GM19240 (cell line): ENCODE measurements around the gene KLHL26.

Experiments
- DNase-seq: peaks from one replicate; pipeline ENCODE4 v3.0.0; 2011; ENCODE audit warnings: low spot score; ENCODE audit not compliant: insufficient read length

Gene KLHL26

GRCh38 chr19:18613589-18614234, 23.1 kb upstream of the KLHL26 start:
- DNase-seq: no peak

DNA sequence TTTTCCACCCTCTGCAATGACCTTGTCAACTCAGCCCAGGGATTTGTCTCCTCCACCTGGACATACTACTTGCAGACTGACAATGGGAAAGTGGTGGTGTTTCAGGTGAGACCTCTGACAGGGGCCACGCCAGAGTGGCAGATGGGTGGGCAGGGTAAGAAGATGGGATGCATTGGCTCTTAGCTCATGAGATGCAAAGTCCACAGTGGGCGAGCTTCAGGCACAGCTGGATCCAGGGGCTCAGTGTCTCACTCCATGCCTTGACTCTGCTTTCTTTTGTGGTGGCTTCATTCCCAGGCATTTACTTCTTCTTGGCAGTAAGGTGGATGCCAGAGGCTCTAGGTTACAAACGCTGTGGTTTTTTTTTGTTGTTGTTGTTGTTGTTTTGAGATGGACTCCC, 20.8 kb upstream of the KLHL26 start:
- no peak for DNase-seq

GRCh38 chr19:18617562-18617961, 19.3 kb upstream of the KLHL26 start:
- no peak for DNase-seq

GRCh38 chr19:18618236-18618635, 18.6 kb upstream of the KLHL26 start:
- DNase-seq: no peak

DNA sequence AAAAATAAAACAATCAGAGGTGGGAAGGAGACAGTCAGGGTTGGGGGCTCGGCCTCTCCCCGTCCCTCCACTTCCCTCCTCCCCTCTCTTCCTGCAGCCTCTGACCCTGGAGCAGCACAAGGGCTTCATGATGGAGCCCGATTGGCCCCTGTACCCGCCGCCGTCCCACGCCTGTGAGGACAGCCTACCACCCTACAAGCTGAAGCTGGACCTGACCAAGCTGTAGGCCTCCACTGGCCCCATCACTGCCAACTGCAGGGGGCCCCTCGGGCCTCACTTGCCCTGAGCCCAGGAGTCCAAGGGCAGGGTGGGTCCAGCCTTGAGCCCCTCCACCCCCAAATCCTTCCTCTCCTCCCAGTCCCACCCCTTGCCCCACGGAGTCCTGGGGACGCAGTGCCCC, 16.5 kb upstream of the KLHL26 start:
- no peak for DNase-seq

GRCh38 chr19:18620902-18621301, 15.9 kb upstream of the KLHL26 start:
- DNase-seq: no peak

DNA sequence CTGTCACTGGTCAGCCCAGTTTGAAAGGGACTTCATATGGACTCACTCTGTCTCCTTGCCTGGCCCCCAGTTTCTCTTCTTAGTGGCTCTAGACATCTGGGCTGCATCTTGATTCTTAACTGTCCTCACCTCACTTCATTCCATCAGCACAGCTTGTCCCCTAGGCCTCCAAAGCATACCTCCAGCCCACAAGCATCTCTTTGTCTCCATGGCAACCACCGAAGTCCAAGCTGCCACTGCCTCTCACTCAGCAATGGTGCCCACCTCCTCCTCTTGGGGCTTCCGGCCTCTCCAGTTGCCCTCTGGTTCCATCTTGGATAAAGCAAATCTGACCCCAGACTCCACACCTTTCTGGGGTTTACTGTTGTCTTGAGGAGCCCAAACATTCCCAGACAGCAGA, 9.9 kb upstream of the KLHL26 start:
- DNase-seq: no peak

DNA sequence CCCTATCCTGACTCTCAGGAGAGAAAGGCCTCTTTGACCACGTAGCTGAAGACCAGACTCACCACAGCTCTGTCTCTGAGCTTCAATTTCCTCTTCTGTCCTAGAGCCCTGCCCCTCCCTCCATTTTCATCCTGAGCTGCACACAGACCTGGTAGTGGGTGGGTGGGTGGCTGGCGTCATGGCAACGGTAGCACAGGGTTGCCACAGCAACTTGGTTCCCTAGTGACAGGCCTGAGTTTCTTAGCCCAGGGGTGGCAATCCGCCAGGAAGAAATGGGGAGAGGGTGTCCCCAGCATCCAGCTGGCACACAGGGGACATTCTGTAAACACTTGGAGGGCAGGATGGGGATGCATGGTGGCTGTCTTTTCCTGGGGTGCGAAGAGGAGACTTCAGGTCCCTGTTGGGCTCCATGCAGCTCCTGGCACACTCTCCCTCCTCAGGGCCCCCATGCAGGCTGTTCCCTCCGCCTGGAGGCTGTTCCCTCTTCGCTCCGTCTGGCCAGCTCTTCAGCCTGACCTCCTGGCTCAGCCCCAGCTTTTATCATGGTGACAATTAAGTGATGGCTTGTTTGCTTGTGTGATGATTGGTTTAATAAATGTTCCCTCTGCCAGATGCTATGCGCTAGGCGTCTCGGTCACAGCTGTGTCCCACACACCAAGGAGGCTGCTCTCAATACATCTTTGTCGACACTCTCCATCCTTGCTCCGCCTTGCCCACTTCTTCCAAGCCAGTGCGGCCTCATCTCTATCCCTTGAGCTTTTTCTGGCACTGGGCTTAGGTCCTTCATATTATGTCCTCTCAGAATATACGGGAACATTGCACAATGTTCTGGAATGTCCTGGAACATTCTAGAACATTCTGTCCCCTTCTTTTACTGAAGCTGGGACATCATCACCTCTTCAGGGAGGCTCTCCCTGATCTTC, 7.4 kb upstream of the KLHL26 start:
- DNase-seq: no peak

DNA sequence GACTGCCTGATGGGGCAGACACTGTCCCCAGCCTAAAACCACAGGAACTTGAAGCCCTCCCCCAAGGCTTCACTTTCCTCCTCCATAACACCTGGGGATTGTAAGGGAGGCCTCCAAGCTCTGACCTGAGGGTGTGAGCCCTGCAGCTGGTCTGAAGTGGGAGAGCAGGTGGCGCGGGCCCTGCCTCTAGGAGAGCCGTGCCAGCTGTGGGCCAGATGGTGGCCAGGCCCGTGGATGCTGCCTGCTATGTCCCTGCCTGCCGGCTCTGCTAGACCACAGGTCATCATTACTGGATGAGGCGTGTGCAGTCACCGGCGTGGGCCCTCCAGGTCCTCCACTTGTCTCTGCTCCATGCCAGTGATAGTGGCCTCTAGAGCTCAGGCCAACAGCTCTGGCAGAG, 3.5 kb upstream of the KLHL26 start:
- no peak for DNase-seq

DNA sequence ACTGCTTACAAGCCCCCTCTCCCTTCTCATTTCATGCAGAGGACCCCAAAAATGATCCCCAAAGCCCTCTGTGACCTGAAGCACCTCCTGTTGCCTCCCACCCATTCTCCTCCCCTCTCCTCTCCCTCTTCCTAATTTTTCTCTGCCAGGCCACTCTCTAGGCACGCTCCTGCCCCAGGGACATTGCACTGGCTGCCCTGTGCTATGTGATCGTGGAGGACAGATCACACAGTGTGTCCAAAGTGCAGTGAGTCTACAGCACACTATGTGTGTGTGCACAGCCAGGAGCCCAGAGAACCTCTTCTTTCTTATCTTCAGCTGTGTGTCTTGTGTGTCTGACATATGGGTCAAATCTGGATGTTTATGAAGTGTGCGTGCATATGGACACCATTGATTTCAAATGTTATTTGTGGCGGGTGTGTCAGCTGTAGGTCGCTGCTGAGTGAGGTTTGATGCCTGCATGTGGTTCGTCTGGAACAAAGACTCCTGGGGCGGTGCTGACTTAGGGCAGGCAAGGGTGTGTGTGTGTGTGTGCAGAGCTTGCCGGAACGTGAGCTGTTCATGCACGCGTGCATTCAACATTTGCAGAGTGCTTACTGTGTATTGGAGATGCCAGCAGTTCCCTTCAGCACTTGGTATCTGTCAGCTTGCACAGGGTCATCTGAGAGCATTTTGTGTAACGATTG, 2.1 kb upstream of the KLHL26 start:
- DNase-seq: no peak

GRCh38 chr19:18635831-18636182, 1.0 kb upstream of the KLHL26 start:
- no peak for DNase-seq

DNA sequence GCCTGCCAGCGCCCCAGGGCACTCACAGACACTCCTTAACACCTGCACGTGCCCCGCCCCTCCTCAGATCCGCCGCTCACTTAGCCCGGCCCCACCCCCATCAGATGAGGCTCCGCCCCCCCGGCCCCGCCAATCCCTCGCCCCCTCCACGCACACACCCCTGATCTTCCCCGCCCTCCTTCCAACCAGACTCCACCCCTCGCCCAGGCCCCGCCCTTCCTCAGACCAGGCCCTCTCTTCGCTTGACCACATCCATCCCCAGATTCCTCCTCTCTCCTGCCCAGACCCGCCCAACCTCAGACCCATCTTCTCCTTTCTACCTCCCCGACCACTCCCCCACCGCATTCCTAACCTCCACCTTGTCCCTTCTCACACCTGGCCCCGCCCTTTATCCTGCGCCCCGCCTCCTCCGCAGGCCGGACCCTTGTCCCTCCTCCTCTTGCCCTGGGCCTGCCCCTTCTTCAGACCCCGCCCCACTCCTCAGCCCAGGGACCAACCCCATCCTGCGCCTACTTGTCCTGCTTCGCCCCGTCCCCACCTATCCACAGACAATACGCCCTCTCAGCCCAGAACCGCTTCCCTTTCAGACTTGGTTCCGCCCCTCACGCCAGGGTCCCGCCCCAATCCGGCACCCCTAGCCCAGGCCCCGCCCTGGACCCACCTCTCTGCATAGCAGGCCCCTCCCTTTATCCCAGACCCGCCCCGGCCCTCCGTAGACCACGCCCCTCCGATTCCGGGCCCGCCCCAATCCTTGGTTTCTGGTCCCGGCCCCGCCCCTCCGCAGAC, 452 bp upstream of the KLHL26 start:
- DNase-seq: peak; percentile 92

GRCh38 chr19:18637673-18638630, 1.1 kb downstream of the KLHL26 start:
- no peak for DNase-seq

DNA sequence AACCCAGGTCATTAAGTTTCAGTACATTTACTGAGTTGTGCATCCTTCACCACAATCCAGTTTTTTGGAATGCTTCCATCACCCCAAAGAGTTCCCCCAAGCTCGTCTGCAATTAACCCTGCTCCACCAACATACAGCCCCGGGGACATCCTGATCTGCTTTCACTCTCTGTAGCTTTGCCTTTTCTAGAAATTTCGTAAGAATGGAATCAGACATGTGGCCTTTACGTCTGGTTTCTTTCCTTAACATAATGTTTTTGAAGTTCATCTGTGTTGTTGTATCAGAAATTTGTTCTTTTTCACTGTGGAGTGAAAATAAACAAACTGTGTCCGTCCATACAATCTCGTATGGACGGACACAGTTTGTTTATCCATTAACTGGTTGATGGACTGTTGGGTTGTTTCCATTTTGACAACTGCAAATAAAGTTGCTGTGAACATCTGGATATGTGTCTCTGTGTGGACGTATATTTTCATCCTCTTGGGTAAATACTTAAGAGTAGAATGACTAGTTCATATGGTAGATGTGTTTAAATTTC, 2.9 kb downstream of the KLHL26 start:
- no peak for DNase-seq

DNA sequence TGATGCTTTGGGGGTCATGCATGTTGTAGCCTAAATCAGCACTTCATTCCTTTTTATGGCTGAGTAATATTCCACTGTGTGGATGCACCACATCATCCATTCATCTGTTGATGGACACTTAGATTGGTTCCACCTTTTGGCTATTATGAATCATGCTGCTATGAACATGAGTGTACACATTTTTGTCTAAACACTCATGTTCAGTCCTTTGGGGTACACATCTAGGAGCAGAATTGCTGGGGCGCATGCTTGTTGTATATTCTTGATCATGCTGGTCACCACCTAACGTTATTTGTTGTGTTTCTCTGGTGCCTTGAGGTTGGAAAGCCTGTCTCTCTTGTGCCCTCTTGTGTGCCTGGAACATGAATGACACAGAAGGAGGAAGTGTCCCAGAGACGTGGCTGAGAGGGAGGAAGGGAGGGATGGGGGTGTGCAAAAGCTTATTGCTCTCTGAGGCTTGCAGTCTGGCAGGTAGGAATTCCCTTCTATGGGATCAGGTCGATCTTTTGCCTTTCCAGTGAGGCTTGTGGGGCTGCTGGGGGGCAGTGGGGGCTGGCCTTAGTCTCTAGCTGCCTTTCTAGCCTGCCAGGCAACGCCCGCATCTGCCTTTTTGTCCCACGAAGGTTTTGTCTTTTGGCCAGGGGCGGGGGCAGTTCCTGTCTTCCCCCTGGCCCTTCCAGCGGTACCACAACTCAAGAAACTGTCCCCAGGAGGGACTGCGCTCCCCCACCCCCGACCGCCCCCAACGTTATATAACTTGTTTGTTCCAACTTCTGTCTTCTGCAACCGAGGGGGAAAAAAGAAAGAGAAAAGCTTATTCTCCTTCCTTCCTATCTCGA, 7.6 kb downstream of the KLHL26 start:
- no peak for DNase-seq

- DNase-seq: no peak
These were observed 8.2 kb downstream of the KLHL26 start for GRCh38 chr19:18645035-18645511.

GRCh38 chr19:18646535-18647370, 9.9 kb downstream of the KLHL26 start:
- DNase-seq: no peak

- DNase-seq: no peak
These were observed 10.5 kb downstream of the KLHL26 start for GRCh38 chr19:18647371-18647767.
